ENCODE data around the gene JAK1.

- no peak for TF ChIP-seq CTCF (IDR thresholded peaks at IDR 0.05; ENCODE audit: poor library complexity, severe bottlenecking)
- no peak for TF ChIP-seq RAD21 (conservative IDR thresholded peaks at IDR 0.05)
- no peak for TF ChIP-seq REST (IDR thresholded peaks at IDR 0.05; ENCODE audit: borderline replicate concordance)
Observed at GRCh38 chr1:64979358-64979757, 13.0 kb upstream of the JAK1 start.
